WTC11 (cell line): Measurements from ENCODE around the gene LHPP. TPM values are rescaled to one million over a fixed set of nuclear protein-coding genes. Genes with fewer than 3 reads are reported as not detected.

Experiments used
- ATAC-seq: fragments of 200-7000 bp; cut with Tn5 transposase; 2 replicates; pipeline ENCODE4 v1.10.0; 2021; ENCODE audit warnings: mild to moderate bottlenecking, moderate library complexity
- CTCF ChIA-PET: fragments of 300-600 bp; sonication (Branson Sonifier 250); formaldehyde crosslinking; loops from one replicate; lab custom pipeline; 2021; ENCODE audit warnings: antibody characterized with exemption; lab: Charles Lee
- POLR2A ChIA-PET: fragments of 350-600 bp; sonication (Branson Sonifier 250); formaldehyde crosslinking; loops from one replicate; lab custom pipeline; 2021; ENCODE audit warnings: antibody characterized with exemption; lab: Charles Lee
- DNase-seq: peaks from one replicate; pipeline ENCODE4 v3.0.0; 2021; ENCODE audit warnings: low spot score
- H3K27ac Mint-ChIP-seq: 2 replicates; pipeline ENCODE4 v1.8.0; 2021; ENCODE audit warnings: mixed read lengths
- H3K27me3 Mint-ChIP-seq: 2 replicates; pipeline ENCODE4 v1.8.0; 2021; ENCODE audit warnings: low read depth, mild to moderate bottlenecking, moderate library complexity, mixed read lengths
- H3K36me3 Mint-ChIP-seq: 2 replicates; pipeline ENCODE4 v1.8.0; 2021; ENCODE audit warnings: mixed read lengths
- H3K4me1 Mint-ChIP-seq: 2 replicates; pipeline ENCODE4 v1.8.0; 2022; ENCODE audit warnings: mixed read lengths
- H3K4me3 Mint-ChIP-seq: 2 replicates; pipeline ENCODE4 v1.8.0; 2021; ENCODE audit warnings: mild to moderate bottlenecking, moderate library complexity, mixed read lengths
- H3K9me3 Mint-ChIP-seq: 2 replicates; pipeline ENCODE4 v1.8.0; 2021; ENCODE audit warnings: mixed read lengths
- ATF6 ChIP-seq: sonication (generic); formaldehyde crosslinking; IDR thresholded peaks from 2 replicates; pipeline ENCODE4 v1.8.1; 2023; ENCODE audit warnings: mild to moderate bottlenecking, missing genetic modification reagents
- CTCF ChIP-seq: fragments of 200-600 bp; IDR thresholded peaks from 2 replicates; pipeline ENCODE4 v1.8.0; 2022; ENCODE audit warnings: antibody characterized with exemption
- ESRRA ChIP-seq: sonication (generic); formaldehyde crosslinking; IDR thresholded peaks from 2 replicates; pipeline ENCODE4 v1.8.1; 2022; ENCODE audit warnings: mild to moderate bottlenecking, missing genetic modification reagents, borderline replicate concordance
- GABPB1 ChIP-seq: sonication (generic); formaldehyde crosslinking; IDR thresholded peaks from 2 replicates; pipeline ENCODE4 v1.8.1; 2023; ENCODE audit warnings: mild to moderate bottlenecking, missing genetic modification reagents
- JAZF1 ChIP-seq: fragments of 250-450 bp; sonication (Bioruptor Pico); IDR thresholded peaks from 2 replicates; pipeline ENCODE4 v1.9.0; 2021; ENCODE audit warnings: moderate library complexity, mild to moderate bottlenecking, inconsistent platforms
- MXD4 ChIP-seq: fragments of 250-450 bp; sonication (Bioruptor Pico); IDR thresholded peaks from 2 replicates; pipeline ENCODE4 v1.8.0; 2021; ENCODE audit warnings: mild to moderate bottlenecking, moderate library complexity, borderline replicate concordance
- MYBL2 ChIP-seq: sonication (generic); formaldehyde crosslinking; IDR thresholded peaks from 2 replicates; pipeline ENCODE4 v1.8.1; 2023; ENCODE audit warnings: mild to moderate bottlenecking, moderate library complexity, missing genetic modification reagents
- NR2C2 ChIP-seq: sonication (generic); formaldehyde crosslinking; IDR thresholded peaks from 2 replicates; pipeline ENCODE4 v1.8.0; 2022; ENCODE audit warnings: mild to moderate bottlenecking, missing genetic modification reagents
- OVOL2 ChIP-seq: fragments of 250-450 bp; sonication (Bioruptor Pico); IDR thresholded peaks from 2 replicates; pipeline ENCODE4 v1.9.0; 2021; ENCODE audit warnings: mild to moderate bottlenecking, borderline replicate concordance
- PREB ChIP-seq: sonication (generic); formaldehyde crosslinking; IDR thresholded peaks from 2 replicates; pipeline ENCODE4 v1.8.1; 2022; ENCODE audit warnings: mild to moderate bottlenecking, missing genetic modification reagents, moderate library complexity, borderline replicate concordance
- RELA ChIP-seq: sonication (generic); formaldehyde crosslinking; IDR thresholded peaks from 2 replicates; pipeline ENCODE4 v1.8.1; 2022; ENCODE audit warnings: missing genetic modification reagents, mild to moderate bottlenecking, borderline replicate concordance
- SMAD3 ChIP-seq: sonication (generic); formaldehyde crosslinking; IDR thresholded peaks from 2 replicates; pipeline ENCODE4 v1.8.0; 2022; ENCODE audit warnings: missing genetic modification reagents, mild to moderate bottlenecking, borderline replicate concordance
- SP1 ChIP-seq: sonication (generic); formaldehyde crosslinking; conservative IDR thresholded peaks from 2 replicates; pipeline ENCODE4 v1.8.1; 2022; ENCODE audit warnings: missing genetic modification reagents
- TEAD1 ChIP-seq: sonication (generic); formaldehyde crosslinking; IDR thresholded peaks from 2 replicates; pipeline ENCODE4 v1.8.0; 2022; ENCODE audit warnings: mild to moderate bottlenecking, missing genetic modification reagents
- TEAD4 ChIP-seq: sonication (generic); formaldehyde crosslinking; IDR thresholded peaks from 2 replicates; pipeline ENCODE4 v1.8.0; 2022; ENCODE audit warnings: mild to moderate bottlenecking, missing genetic modification reagents
- ZBTB21 ChIP-seq: sonication (generic); formaldehyde crosslinking; IDR thresholded peaks from 2 replicates; pipeline ENCODE4 v1.8.1; 2023; ENCODE audit warnings: mild to moderate bottlenecking, missing genetic modification reagents, borderline replicate concordance
- ZNF263 ChIP-seq: sonication (generic); formaldehyde crosslinking; IDR thresholded peaks from 2 replicates; pipeline ENCODE4 v1.8.1; 2022; ENCODE audit warnings: low read depth, mild to moderate bottlenecking, moderate library complexity, missing genetic modification reagents
- ZNF317 ChIP-seq: sonication (generic); formaldehyde crosslinking; IDR thresholded peaks from 2 replicates; pipeline ENCODE4 v1.8.1; 2023; ENCODE audit warnings: low read depth, mild to moderate bottlenecking, moderate library complexity, missing genetic modification reagents, borderline replicate concordance
- ZNF423 ChIP-seq: fragments of 250-450 bp; sonication (Bioruptor Pico); IDR thresholded peaks from 2 replicates; pipeline ENCODE4 v2.1.2; 2022; ENCODE audit warnings: mild to moderate bottlenecking, moderate library complexity
- ZNF671 ChIP-seq: fragments of 250-450 bp; sonication (Bioruptor Pico); IDR thresholded peaks from 2 replicates; pipeline ENCODE4 v1.8.0; 2021; ENCODE audit warnings: mild to moderate bottlenecking
- total RNA-seq: library from RNA; stranded (reverse); gene quantifications from 3 replicates; pipeline ENCODE4 v1.2.3, GENCODE V29; 2021
- TF ChIP-seq, protein P1 (sequence below): sonication (generic); formaldehyde crosslinking; IDR thresholded peaks from 2 replicates; pipeline ENCODE4 v1.8.1; 2023; ENCODE audit warnings: mild to moderate bottlenecking, missing genetic modification reagents
- TF ChIP-seq, protein P2 (sequence below): sonication (generic); formaldehyde crosslinking; IDR thresholded peaks from 2 replicates; pipeline ENCODE4 v1.8.0; 2023; ENCODE audit warnings: mild to moderate bottlenecking, missing genetic modification reagents
- TF ChIP-seq, protein P3 (sequence below): sonication (generic); formaldehyde crosslinking; conservative IDR thresholded peaks from 2 replicates; pipeline ENCODE4 v1.8.1; 2022; ENCODE audit warnings: mild to moderate bottlenecking, missing genetic modification reagents
- TF ChIP-seq, protein P4 (sequence below): sonication (generic); formaldehyde crosslinking; IDR thresholded peaks from 2 replicates; pipeline ENCODE4 v1.8.1; 2023; ENCODE audit warnings: mild to moderate bottlenecking, missing genetic modification reagents, moderate library complexity

The LHPP gene
- total RNA-seq, 1 experiment from 2014 or later, result 33.2 TPM

DNA sequence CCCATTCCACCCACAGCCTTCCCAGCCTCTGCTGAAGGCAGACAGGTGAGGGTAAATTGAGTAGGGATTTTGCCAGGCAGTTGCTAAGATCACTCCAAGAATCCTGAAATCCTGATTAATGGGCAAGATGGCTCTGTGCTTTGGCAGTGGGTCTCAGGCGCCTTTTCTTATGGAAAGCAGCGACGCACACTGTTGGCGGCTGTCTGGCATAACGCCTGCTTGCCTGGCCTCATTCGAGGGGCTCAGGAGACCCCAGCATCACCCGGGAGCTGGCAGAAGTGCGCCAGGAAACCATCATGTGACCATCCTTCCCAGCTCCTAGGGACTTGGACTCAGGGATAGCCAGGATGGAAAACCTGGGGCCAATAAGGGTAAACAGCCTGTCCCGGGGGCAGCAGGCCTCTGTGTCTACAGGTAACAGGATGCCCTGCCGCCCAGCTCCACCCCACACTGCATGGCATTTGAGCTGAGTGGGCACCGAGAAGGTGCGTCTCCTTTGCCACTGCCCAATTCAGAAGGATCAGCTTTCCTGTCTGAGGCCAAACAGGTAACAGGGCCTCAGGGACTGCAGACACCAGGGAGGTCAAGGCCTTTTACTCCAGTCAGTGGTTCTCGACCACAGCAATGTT, 184.0 kb downstream of the LHPP start:
- Mint-ChIP-seq H3K27me3 (no peaks in the 10 kb centered on the region), H3K27ac (no peak overlapping the region), H3K36me3 (no peaks in the 10 kb centered on the region), H3K4me3 (no peak overlapping the region), H3K4me1 (peaks cover 27% of the 10 kb centered on the region), H3K9me3 (no peaks in the 10 kb centered on the region)
- ATAC-seq, result no peak
- no peak for DNase-seq
- ChIA-PET CTCF (interaction anchor here (0.5 to 5.9 kb wide), 15 partner anchors 9 to 211 kb away, joined by 3 to 57 read pairs (median 3); no protein-coding TSS in a partner anchor), POLR2A (interaction anchor here (0.6 kb wide), 1 partner anchor 13 kb away, joined by 3 read pairs; no protein-coding TSS in a partner anchor)
- TF ChIP-seq TEAD4 (no peak), MXD4 (no peak), JAZF1 (CRISPR knock-in tag) (no peak), ZNF671 (CRISPR knock-in tag) (no peak), ZNF423 (CRISPR knock-in tag) (no peak), ZNF263 (CRISPR knock-in tag) (no peak), ESRRA (CRISPR knock-in tag) (no peak), GABPB1 (no peak), SP1 (CRISPR knock-in tag) (no peak), NR2C2 (CRISPR knock-in tag) (no peak), CTCF (no peak), MYBL2 (CRISPR knock-in tag) (no peak), ATF6 (no peak)
- TF ChIP-seq, protein P1, sequence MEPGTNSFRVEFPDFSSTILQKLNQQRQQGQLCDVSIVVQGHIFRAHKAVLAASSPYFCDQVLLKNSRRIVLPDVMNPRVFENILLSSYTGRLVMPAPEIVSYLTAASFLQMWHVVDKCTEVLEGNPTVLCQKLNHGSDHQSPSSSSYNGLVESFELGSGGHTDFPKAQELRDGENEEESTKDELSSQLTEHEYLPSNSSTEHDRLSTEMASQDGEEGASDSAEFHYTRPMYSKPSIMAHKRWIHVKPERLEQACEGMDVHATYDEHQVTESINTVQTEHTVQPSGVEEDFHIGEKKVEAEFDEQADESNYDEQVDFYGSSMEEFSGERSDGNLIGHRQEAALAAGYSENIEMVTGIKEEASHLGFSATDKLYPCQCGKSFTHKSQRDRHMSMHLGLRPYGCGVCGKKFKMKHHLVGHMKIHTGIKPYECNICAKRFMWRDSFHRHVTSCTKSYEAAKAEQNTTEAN (CRISPR knock-in tag), result no peak
- TF ChIP-seq, protein P2, sequence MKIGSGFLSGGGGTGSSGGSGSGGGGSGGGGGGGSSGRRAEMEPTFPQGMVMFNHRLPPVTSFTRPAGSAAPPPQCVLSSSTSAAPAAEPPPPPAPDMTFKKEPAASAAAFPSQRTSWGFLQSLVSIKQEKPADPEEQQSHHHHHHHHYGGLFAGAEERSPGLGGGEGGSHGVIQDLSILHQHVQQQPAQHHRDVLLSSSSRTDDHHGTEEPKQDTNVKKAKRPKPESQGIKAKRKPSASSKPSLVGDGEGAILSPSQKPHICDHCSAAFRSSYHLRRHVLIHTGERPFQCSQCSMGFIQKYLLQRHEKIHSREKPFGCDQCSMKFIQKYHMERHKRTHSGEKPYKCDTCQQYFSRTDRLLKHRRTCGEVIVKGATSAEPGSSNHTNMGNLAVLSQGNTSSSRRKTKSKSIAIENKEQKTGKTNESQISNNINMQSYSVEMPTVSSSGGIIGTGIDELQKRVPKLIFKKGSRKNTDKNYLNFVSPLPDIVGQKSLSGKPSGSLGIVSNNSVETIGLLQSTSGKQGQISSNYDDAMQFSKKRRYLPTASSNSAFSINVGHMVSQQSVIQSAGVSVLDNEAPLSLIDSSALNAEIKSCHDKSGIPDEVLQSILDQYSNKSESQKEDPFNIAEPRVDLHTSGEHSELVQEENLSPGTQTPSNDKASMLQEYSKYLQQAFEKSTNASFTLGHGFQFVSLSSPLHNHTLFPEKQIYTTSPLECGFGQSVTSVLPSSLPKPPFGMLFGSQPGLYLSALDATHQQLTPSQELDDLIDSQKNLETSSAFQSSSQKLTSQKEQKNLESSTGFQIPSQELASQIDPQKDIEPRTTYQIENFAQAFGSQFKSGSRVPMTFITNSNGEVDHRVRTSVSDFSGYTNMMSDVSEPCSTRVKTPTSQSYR (CRISPR knock-in tag), result no peak

DNA sequence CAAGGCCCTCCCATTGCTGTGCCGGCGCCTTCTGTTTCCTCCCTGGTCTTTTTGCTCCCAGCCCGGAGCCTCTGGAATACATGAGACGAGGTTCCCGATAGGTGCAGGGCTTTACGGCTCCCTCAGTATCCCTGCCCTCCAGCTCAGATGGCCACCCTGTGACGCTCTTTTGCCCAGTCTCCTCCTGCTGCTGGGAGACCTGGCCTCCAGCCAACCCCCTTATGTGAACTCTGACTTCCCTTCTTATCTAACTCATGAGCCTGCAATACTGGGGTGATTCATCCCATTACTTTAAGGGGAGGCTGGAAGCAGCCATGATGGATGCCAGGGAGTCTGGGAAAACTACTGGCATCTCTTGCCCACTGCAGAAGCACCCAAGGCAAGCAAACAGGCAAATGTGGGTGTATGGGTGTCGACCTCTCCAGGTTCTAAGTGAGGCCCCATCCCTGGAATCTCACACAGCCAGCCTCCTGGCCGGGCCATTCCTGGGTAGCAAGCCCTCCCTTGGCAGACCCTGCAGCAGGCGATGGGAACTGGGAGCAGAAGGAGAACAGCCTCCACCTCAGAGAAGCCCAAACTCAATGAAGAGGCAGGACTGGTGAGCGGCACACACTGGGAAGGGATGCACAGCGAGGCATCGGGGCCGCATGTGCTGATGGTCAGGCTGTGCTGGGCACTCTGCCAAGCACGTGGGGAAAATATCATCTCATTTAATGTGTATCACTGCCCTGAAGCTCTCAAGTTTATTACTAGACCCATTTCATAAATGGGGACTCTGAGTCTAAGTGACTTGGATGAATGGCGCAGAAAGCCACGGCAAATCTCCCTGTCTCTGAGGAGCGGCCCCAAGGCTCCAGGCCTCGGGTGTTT, 185.1 kb downstream of the LHPP start:
- Mint-ChIP-seq H3K36me3 (no peaks in the 10 kb centered on the region), H3K27me3 (no peaks in the 10 kb centered on the region), H3K4me1 (peaks cover 38% of the 10 kb centered on the region), H3K9me3 (no peaks in the 10 kb centered on the region), H3K27ac (peak overlapping the region; percentile 60; the same call in 1 of the 2 replicates), H3K4me3 (no peak overlapping the region)
- DNase-seq (no peak), ATAC-seq (no peak)
- POLR2A ChIA-PET, result interaction anchor here (1.1 kb wide), 1 partner anchor 192 kb away, joined by 3 read pairs; no protein-coding TSS in a partner anchor
- CTCF ChIA-PET, result interaction anchor here (0.9 to 5.9 kb wide), 5 partner anchors 25 to 113 kb away, joined by 3 to 57 read pairs (median 5); no protein-coding TSS in a partner anchor
- TF ChIP-seq RELA (CRISPR knock-in tag) (no peak), SMAD3 (CRISPR knock-in tag) (no peak), OVOL2 (CRISPR knock-in tag) (no peak), ZNF423 (CRISPR knock-in tag) (no peak), TEAD1 (CRISPR knock-in tag) (no peak), PREB (no peak), ZNF317 (CRISPR knock-in tag) (no peak), ZBTB21 (CRISPR knock-in tag) (no peak)
- TF ChIP-seq, protein P3, sequence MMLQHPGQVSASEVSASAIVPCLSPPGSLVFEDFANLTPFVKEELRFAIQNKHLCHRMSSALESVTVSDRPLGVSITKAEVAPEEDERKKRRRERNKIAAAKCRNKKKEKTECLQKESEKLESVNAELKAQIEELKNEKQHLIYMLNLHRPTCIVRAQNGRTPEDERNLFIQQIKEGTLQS, result no peak
- TF ChIP-seq, protein P4, sequence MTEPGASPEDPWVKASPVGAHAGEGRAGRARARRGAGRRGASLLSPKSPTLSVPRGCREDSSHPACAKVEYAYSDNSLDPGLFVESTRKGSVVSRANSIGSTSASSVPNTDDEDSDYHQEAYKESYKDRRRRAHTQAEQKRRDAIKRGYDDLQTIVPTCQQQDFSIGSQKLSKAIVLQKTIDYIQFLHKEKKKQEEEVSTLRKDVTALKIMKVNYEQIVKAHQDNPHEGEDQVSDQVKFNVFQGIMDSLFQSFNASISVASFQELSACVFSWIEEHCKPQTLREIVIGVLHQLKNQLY (CRISPR knock-in tag), result no peak
